HepG2 (cell line): ENCODE results near the gene CCR5AS.

Experiments used
- ATAC-seq: fragments of 200-7000 bp; cut with Tn5 transposase; 3 replicates; pipeline ENCODE4 v1.9.1; 2020; ENCODE audit warnings: mild to moderate bottlenecking, moderate library complexity
- BruUV-seq: library from RNA; stranded (reverse); fragments of 400-500 nt; replicated peaks from 2 replicates; lab custom pipeline; 2021; lab: Mats Ljungman, UMichigan
- CTCF ChIA-PET: fragments of 300-600 bp; formaldehyde crosslinking; extraction: SDS; loops from one replicate; lab custom pipeline; 2021; ENCODE audit warnings: low total read pairs, inconsistent platforms, low intra/inter-chr PET ratio; lab: Yijun Ruan, JAX
- POLR2A ChIA-PET: fragments of 350-600 bp; sonication (Branson Sonifier 250); formaldehyde crosslinking; loops from one replicate; lab custom pipeline; 2020; ENCODE audit warnings: antibody characterized with exemption, inconsistent platforms; lab: Yijun Ruan, JAX
- DNase-seq: peaks from one replicate; pipeline ENCODE4 v3.0.0-alpha.2; 2015; ENCODE audit warnings: low spot score
- FAIRE-seq: peaks from 3 replicates; lab custom pipeline; 2011; peaks lifted over from hg19 to GRCh38; lab: Jason Lieb, UNC
- H2AFZ ChIP-seq: one replicate; pipeline ENCODE4 v1.6.1; 2011; ENCODE audit warnings: low read length, inconsistent platforms
- H3K27ac ChIP-seq: fragments of 300-600 bp; 3 replicates; pipeline ENCODE4 v1.8.0; 2011; ENCODE audit warnings: mixed run types, mild to moderate bottlenecking, mixed read lengths, low read length, inconsistent platforms; ENCODE audit not compliant: insufficient read depth; ENCODE audit errors: extremely low read length
- H3K27me3 ChIP-seq, 2 experiments: fragments of 200-600 bp in 1 of 2; 2 replicates in 1 of 2; 3 replicates in 1 of 2; pipeline versions ENCODE4 v1.6.0 to v1.8.0; 2011; ENCODE audit warnings: low read length in 2 of 2, mild to moderate bottlenecking in 2 of 2, moderate library complexity in 2 of 2, inconsistent platforms in 1 of 2; ENCODE audit not compliant: insufficient read depth in 2 of 2, control insufficient read depth in 1 of 2
- H3K36me3 ChIP-seq, 2 experiments: fragments of 200-600 bp in 1 of 2; replicated peaks in 1 of 2; 2 replicates in 1 of 2; 3 replicates in 1 of 2; pipeline versions ENCODE4 v1.5.1 to v1.8.0; 2011; ENCODE audit warnings: low read length in 2 of 2, inconsistent platforms in 1 of 2; ENCODE audit not compliant: insufficient read depth in 2 of 2, control insufficient read depth in 1 of 2
- H3K4me1 ChIP-seq: 2 replicates; pipeline ENCODE4 v1.5.1; 2012; ENCODE audit warnings: low read length, inconsistent platforms; ENCODE audit not compliant: insufficient read depth
- H3K4me2 ChIP-seq: 2 replicates; pipeline ENCODE4 v1.6.0; 2011; ENCODE audit warnings: low read depth, low read length, inconsistent platforms
- H3K4me3 ChIP-seq, 3 experiments: fragments of 200-600 bp in 1 of 3; sonication (generic), shearing (Covaris generic) in 1 of 3; replicated peaks in 1 of 3; 2 replicates each; pipeline ENCODE4 v1.5.1; 2011 to 2016; ENCODE audit warnings: low read length in 3 of 3, inconsistent platforms in 2 of 3, low read depth in 2 of 3, mild to moderate bottlenecking in 2 of 3, control low read depth in 1 of 3, mixed read lengths in 1 of 3; ENCODE audit not compliant: insufficient read depth in 1 of 3
- H3K79me2 ChIP-seq: one replicate; pipeline ENCODE4 v1.6.1; 2011; ENCODE audit warnings: low read length, inconsistent platforms; ENCODE audit not compliant: insufficient read depth
- H3K9ac ChIP-seq: 2 replicates; pipeline ENCODE4 v1.6.0; 2011; ENCODE audit warnings: mild to moderate bottlenecking, low read depth, low read length, inconsistent platforms; ENCODE audit not compliant: insufficient read depth
- H3K9me3 ChIP-seq: 2 replicates; pipeline ENCODE4 v1.5.1; 2012; ENCODE audit warnings: mild to moderate bottlenecking, low read length
- H4K20me1 ChIP-seq: 2 replicates; pipeline ENCODE4 v1.6.0; 2011; ENCODE audit warnings: inconsistent platforms, mild to moderate bottlenecking, low read length, moderate library complexity; ENCODE audit not compliant: insufficient read depth
- HES4 ChIP-seq: sonication (generic); formaldehyde crosslinking; IDR thresholded peaks from 2 replicates; pipeline ENCODE4 v1.9.0; 2021; ENCODE audit warnings: mild to moderate bottlenecking, missing genetic modification reagents, borderline replicate concordance
- ZKSCAN8 ChIP-seq: IDR thresholded peaks from 2 replicates; pipeline ENCODE4 v1.6.1; 2016; ENCODE audit warnings: borderline replicate concordance, missing genetic modification reagents, missing compliant biosample characterization
- ZNF33A ChIP-seq: sonication (generic); formaldehyde crosslinking; IDR thresholded peaks from 2 replicates; pipeline ENCODE4 v1.5.1; 2020; ENCODE audit warnings: missing genetic modification reagents, mild to moderate bottlenecking, moderate library complexity, borderline replicate concordance
- ZNF670 ChIP-seq: sonication (generic); formaldehyde crosslinking; IDR thresholded peaks from 2 replicates; pipeline ENCODE4 v1.8.0; 2022; ENCODE audit warnings: mild to moderate bottlenecking, missing genetic modification reagents, borderline replicate concordance
- ZNF678 ChIP-seq: sonication (generic); formaldehyde crosslinking; IDR thresholded peaks from 2 replicates; pipeline ENCODE4 v1.4.0; 2020; ENCODE audit warnings: mild to moderate bottlenecking, missing genetic modification reagents
- ZNF839 ChIP-seq: sonication (generic); formaldehyde crosslinking; IDR thresholded peaks from 2 replicates; pipeline ENCODE4 v1.4.0; 2020; ENCODE audit warnings: missing genetic modification reagents, mild to moderate bottlenecking, borderline replicate concordance
- ZNF879 ChIP-seq: sonication (generic); formaldehyde crosslinking; IDR thresholded peaks from 2 replicates; pipeline ENCODE4 v1.8.1; 2023; ENCODE audit warnings: missing genetic modification reagents
- WGBS: methylation state at CpG from one replicate; pipeline ENCODE4 v1.1.6; 2017; ENCODE audit warnings: low lambda C conversion rate; 5-methylcytosine and 5-hydroxymethylcytosine counted together
- in situ Hi-C: cut with HindIII; loops from 2 replicates; pipeline ENCODE4 v1.10.0; 2017; ENCODE audit warnings: low pct_unique_long_range_greater_than_20kb; ENCODE audit not compliant: extremely low pct_ligation_motif_present
- intact Hi-C: fragments of 100-400 bp; cut with micrococcal nuclease; formaldehyde crosslinking; loops from one replicate; pipeline ENCODE4 v1.10.0; 2022; ENCODE audit not compliant: unreplicated experiment
- TF ChIP-seq, protein P1 (sequence below): sonication (generic); formaldehyde crosslinking; IDR thresholded peaks from 2 replicates; pipeline ENCODE4 v1.9.0; 2021; ENCODE audit warnings: mild to moderate bottlenecking, missing genetic modification reagents
- TF ChIP-seq, protein P2 (sequence below): sonication (generic); formaldehyde crosslinking; IDR thresholded peaks from 2 replicates; pipeline ENCODE4 v1.8.0; 2022; ENCODE audit warnings: missing genetic modification reagents, low read depth, mild to moderate bottlenecking, borderline replicate concordance
- TF ChIP-seq, protein P3 (sequence below): sonication (generic); formaldehyde crosslinking; IDR thresholded peaks from 2 replicates; pipeline ENCODE4 v1.9.0; 2021; ENCODE audit warnings: missing genetic modification reagents, borderline replicate concordance
- TF ChIP-seq, protein P4 (sequence below): sonication (generic); formaldehyde crosslinking; IDR thresholded peaks from 2 replicates; pipeline ENCODE4 v1.8.1; 2023; ENCODE audit warnings: mild to moderate bottlenecking, missing genetic modification reagents, borderline replicate concordance

Gene CCR5AS

DNA sequence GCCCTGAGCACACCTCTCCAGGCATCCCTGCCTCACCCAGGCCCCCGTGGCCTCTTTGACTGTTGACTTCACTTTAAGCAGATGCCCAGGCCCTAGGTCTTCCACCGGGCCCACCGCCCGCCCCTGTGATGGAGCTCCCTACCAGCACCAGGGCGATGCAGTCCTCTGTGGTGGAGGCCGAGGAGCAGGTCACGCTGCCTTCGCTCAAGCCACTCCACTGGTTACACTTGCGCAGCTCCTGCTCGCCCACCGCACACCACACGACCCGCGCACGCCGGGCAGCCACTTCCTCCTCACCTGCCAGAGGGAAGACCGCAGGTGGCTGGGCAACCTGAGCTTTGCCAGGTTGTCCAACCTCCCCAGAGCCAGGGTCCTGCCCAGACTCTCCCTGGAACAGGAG lies 41.9 kb upstream of the CCR5AS start (continued):
- TF ChIP-seq, protein P1, sequence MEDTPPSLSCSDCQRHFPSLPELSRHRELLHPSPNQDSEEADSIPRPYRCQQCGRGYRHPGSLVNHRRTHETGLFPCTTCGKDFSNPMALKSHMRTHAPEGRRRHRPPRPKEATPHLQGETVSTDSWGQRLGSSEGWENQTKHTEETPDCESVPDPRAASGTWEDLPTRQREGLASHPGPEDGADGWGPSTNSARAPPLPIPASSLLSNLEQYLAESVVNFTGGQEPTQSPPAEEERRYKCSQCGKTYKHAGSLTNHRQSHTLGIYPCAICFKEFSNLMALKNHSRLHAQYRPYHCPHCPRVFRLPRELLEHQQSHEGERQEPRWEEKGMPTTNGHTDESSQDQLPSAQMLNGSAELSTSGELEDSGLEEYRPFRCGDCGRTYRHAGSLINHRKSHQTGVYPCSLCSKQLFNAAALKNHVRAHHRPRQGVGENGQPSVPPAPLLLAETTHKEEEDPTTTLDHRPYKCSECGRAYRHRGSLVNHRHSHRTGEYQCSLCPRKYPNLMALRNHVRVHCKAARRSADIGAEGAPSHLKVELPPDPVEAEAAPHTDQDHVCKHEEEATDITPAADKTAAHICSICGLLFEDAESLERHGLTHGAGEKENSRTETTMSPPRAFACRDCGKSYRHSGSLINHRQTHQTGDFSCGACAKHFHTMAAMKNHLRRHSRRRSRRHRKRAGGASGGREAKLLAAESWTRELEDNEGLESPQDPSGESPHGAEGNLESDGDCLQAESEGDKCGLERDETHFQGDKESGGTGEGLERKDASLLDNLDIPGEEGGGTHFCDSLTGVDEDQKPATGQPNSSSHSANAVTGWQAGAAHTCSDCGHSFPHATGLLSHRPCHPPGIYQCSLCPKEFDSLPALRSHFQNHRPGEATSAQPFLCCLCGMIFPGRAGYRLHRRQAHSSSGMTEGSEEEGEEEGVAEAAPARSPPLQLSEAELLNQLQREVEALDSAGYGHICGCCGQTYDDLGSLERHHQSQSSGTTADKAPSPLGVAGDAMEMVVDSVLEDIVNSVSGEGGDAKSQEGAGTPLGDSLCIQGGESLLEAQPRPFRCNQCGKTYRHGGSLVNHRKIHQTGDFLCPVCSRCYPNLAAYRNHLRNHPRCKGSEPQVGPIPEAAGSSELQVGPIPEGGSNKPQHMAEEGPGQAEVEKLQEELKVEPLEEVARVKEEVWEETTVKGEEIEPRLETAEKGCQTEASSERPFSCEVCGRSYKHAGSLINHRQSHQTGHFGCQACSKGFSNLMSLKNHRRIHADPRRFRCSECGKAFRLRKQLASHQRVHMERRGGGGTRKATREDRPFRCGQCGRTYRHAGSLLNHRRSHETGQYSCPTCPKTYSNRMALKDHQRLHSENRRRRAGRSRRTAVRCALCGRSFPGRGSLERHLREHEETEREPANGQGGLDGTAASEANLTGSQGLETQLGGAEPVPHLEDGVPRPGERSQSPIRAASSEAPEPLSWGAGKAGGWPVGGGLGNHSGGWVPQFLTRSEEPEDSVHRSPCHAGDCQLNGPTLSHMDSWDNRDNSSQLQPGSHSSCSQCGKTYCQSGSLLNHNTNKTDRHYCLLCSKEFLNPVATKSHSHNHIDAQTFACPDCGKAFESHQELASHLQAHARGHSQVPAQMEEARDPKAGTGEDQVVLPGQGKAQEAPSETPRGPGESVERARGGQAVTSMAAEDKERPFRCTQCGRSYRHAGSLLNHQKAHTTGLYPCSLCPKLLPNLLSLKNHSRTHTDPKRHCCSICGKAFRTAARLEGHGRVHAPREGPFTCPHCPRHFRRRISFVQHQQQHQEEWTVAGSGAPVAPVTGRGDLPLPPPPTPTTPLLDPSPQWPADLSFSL (CRISPR knock-in tag), result no peak
- TF ChIP-seq ZNF839 (CRISPR knock-in tag), result no peak
- no peak for TF ChIP-seq HES4 (CRISPR knock-in tag)

DNA sequence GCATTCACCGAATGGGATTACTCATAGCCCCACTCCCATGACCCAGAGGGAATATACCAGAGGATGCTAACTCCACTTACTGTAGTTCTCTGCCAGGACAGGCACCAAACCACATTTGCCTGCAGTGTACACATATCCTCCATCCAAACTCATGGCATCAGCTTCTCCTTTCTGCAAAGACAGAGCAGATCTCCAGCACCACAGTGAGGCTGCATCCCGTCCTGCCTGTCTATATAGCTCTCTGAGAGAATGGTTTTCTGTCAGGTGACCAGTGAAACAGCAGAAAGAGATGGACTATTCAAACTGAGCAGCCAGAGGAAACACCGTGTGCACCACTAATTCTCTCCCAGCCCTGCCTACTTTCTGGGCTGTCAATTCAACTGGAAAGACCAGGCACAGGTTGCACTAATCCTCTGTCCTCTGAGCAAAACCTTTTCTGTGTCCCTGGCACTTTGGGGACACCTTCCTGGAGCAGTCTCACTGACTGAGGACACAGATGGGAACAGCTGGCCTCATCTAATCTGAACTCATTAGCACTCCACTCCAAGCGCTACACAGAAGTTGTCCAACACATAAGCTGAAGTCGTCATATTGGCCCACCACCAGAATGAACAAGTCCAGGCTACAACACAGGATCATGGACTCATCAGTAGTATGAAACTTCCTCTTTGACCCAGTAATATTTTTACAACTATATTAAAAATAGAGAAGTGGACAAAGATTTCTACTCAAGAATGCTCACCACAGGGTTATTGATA lies 40.5 kb upstream of the CCR5AS start:
- Histone ChIP-seq H3K36me3 (no peaks in the 10 kb centered on the region), H3K4me2 (no peak overlapping the region), H3K9ac (no peak overlapping the region), H3K27me3 (0 out of 5 replicates have a peak, but pooled peaks cover 0 to 1% of the 10 kb centered on the region in 2 experiments), H3K9me3 (no peaks in the 10 kb centered on the region), H3K4me3 (no peak overlapping the region), H3K27ac (no peak overlapping the region), H2AFZ (no peak overlapping the region), H4K20me1 (no peaks in the 10 kb centered on the region), H3K4me1 (no peaks in the 10 kb centered on the region), H3K79me2 (no peaks in the 10 kb centered on the region)
- POLR2A ChIA-PET, result no interaction called here
- in situ Hi-C loops (no loop called here), intact Hi-C loops (no loop called here)
- FAIRE-seq, result no peak
- CTCF ChIA-PET, result no interaction called here
- DNase-seq, result no peak
- no peak for ATAC-seq
- BruUV-seq, result no TSS peak
- WGBS, result 29% methylated on average over 4 of the region's 5 CpGs
- TF ChIP-seq ZNF33A (CRISPR knock-in tag) (no peak), ZNF678 (CRISPR knock-in tag) (no peak), ZNF879 (CRISPR knock-in tag) (no peak), ZNF670 (CRISPR knock-in tag) (no peak), ZKSCAN8 (CRISPR knock-in tag) (no peak)
- TF ChIP-seq, protein P2, sequence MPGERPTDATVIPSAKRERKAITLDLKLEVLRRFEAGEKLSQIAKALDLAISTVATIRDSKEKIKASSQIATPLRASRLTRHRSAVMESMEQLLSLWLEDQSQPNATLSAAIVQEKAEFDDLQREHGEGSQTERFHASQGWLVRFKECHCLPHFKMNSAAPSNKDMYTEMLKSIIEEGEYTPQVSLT (CRISPR knock-in tag), result no peak
- TF ChIP-seq, protein P3, sequence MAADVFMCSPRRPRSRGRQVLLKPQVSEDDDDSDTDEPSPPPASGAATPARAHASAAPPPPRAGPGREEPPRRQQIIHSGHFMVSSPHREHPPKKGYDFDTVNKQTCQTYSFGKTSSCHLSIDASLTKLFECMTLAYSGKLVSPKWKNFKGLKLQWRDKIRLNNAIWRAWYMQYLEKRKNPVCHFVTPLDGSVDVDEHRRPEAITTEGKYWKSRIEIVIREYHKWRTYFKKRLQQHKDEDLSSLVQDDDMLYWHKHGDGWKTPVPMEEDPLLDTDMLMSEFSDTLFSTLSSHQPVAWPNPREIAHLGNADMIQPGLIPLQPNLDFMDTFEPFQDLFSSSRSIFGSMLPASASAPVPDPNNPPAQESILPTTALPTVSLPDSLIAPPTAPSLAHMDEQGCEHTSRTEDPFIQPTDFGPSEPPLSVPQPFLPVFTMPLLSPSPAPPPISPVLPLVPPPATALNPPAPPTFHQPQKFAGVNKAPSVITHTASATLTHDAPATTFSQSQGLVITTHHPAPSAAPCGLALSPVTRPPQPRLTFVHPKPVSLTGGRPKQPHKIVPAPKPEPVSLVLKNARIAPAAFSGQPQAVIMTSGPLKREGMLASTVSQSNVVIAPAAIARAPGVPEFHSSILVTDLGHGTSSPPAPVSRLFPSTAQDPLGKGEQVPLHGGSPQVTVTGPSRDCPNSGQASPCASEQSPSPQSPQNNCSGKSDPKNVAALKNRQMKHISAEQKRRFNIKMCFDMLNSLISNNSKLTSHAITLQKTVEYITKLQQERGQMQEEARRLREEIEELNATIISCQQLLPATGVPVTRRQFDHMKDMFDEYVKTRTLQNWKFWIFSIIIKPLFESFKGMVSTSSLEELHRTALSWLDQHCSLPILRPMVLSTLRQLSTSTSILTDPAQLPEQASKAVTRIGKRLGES, result no peak
- TF ChIP-seq, protein P4, sequence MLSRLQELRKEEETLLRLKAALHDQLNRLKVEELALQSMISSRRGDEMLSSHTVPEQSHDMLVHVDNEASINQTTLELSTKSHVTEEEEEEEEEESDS, result no peak
